SU-DHL-6 (cell line): Measurements from ENCODE around the gene SRPK1.

ENCODE experiments used
- H2AFZ ChIP-seq: fragments of 200-600 bp; sonication (generic); 2 replicates; pipeline ENCODE4 v1.6.1; 2014; ENCODE audit warnings: low read depth, mild to moderate bottlenecking, moderate library complexity, mixed read lengths, antibody characterized with exemption, low read length; ENCODE audit not compliant: severe bottlenecking
- H3F3A ChIP-seq: fragments of 200-600 bp; shearing (Covaris generic); 2 replicates; pipeline ENCODE4 v1.6.0; 2016; ENCODE audit warnings: antibody characterized with exemption, mild to moderate bottlenecking; ENCODE audit not compliant: insufficient read depth
- H3K27ac ChIP-seq: fragments of 200-600 bp; sonication (generic); 2 replicates; pipeline ENCODE4 v1.5.1; 2016; ENCODE audit warnings: low read depth, mild to moderate bottlenecking, low read length, moderate library complexity, mixed read lengths
- H3K27me3 ChIP-seq: fragments of 200-600 bp; sonication (generic), shearing (Covaris generic); 2 replicates; pipeline ENCODE4 v1.6.0; 2014; ENCODE audit warnings: mild to moderate bottlenecking, low read length
- H3K36me3 ChIP-seq: fragments of 200-600 bp; sonication (generic); 2 replicates; pipeline ENCODE4 v1.6.1; 2014; ENCODE audit warnings: mild to moderate bottlenecking, low read length, mixed read lengths
- H3K4me2 ChIP-seq: fragments of 300-600, 200-600 bp; shearing (Covaris generic), sonication (generic); 2 replicates; pipeline ENCODE4 v1.6.0; 2014; ENCODE audit warnings: low read length, low read depth, mild to moderate bottlenecking; ENCODE audit not compliant: poor library complexity, severe bottlenecking
- H3K4me3 ChIP-seq: fragments of 200-600 bp; sonication (generic); 2 replicates; pipeline ENCODE4 v1.5.1; 2014; ENCODE audit warnings: antibody characterized with exemption, low read length, mild to moderate bottlenecking, mixed read lengths; ENCODE audit not compliant: insufficient read depth, poor library complexity, severe bottlenecking
- H3K79me2 ChIP-seq: fragments of 200-600 bp; sonication (generic); 2 replicates; pipeline ENCODE4 v1.6.1; 2014; ENCODE audit warnings: mild to moderate bottlenecking, low read length, moderate library complexity; ENCODE audit not compliant: insufficient read depth
- H3K9ac ChIP-seq: fragments of 200-600 bp; sonication (generic); 2 replicates; pipeline ENCODE4 v1.7.0; 2014; ENCODE audit warnings: mild to moderate bottlenecking, low read length
- H3K9me2 ChIP-seq: fragments of 200-600 bp; sonication (generic); replicated peaks from 2 replicates; pipeline ENCODE4 v1.6.1; 2014; ENCODE audit warnings: low read length; ENCODE audit not compliant: insufficient read depth
- H3K9me3 ChIP-seq: fragments of 200-600 bp; sonication (generic); 2 replicates; pipeline ENCODE4 v1.6.1; 2014; ENCODE audit warnings: low read length, mixed read lengths; ENCODE audit not compliant: insufficient read depth
- H4K20me1 ChIP-seq: fragments of 200-600 bp; sonication (generic); 2 replicates; pipeline ENCODE4 v1.6.1; 2014; ENCODE audit warnings: low read depth, mild to moderate bottlenecking, antibody characterized with exemption, low read length, moderate library complexity, mixed read lengths
- EZH2phosphoT487 ChIP-seq: fragments of 200-600 bp; sonication (generic), shearing (Covaris generic); conservative IDR thresholded peaks from 2 replicates; pipeline ENCODE4 v1.6.1; 2018; ENCODE audit warnings: mild to moderate bottlenecking, antibody characterized with exemption, low read length, moderate library complexity, mixed read lengths
- TF ChIP-seq, protein P1 (sequence below): fragments of 200-600 bp; sonication (generic); IDR thresholded peaks from one replicate; pipeline ENCODE4 v1.5.1; 2017; ENCODE audit warnings: antibody characterized with exemption, mild to moderate bottlenecking, low read length, moderate library complexity; ENCODE audit not compliant: insufficient read depth, poor library complexity, severe bottlenecking

SRPK1 gene

GRCh38 chr6:35809809-35810208, 111.1 kb downstream of the SRPK1 start:
- no peaks in the 10 kb centered on the region; the same call in 1 of the 2 replicates for H3K27me3 ChIP-seq
- H3K9me3 ChIP-seq: no peaks in the 10 kb centered on the region
- no peak overlapping the region for H3K27ac ChIP-seq
- H3K4me2 ChIP-seq: no peak overlapping the region
- no peaks in the 10 kb centered on the region for H3K36me3 ChIP-seq
- no peaks in the 10 kb centered on the region for H4K20me1 ChIP-seq
- no peak overlapping the region for H2AFZ ChIP-seq
- no peaks in the 10 kb centered on the region for H3F3A ChIP-seq
- no peak for TF ChIP-seq EZH2phosphoT487
- TF ChIP-seq, protein P1, sequence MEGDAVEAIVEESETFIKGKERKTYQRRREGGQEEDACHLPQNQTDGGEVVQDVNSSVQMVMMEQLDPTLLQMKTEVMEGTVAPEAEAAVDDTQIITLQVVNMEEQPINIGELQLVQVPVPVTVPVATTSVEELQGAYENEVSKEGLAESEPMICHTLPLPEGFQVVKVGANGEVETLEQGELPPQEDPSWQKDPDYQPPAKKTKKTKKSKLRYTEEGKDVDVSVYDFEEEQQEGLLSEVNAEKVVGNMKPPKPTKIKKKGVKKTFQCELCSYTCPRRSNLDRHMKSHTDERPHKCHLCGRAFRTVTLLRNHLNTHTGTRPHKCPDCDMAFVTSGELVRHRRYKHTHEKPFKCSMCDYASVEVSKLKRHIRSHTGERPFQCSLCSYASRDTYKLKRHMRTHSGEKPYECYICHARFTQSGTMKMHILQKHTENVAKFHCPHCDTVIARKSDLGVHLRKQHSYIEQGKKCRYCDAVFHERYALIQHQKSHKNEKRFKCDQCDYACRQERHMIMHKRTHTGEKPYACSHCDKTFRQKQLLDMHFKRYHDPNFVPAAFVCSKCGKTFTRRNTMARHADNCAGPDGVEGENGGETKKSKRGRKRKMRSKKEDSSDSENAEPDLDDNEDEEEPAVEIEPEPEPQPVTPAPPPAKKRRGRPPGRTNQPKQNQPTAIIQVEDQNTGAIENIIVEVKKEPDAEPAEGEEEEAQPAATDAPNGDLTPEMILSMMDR: no peak
- H3K9me2 ChIP-seq: no peaks in the 10 kb centered on the region
- no peak overlapping the region for H3K4me3 ChIP-seq
- H3K79me2 ChIP-seq: no peaks in the 10 kb centered on the region
- H3K9ac ChIP-seq: no peak overlapping the region

DNA sequence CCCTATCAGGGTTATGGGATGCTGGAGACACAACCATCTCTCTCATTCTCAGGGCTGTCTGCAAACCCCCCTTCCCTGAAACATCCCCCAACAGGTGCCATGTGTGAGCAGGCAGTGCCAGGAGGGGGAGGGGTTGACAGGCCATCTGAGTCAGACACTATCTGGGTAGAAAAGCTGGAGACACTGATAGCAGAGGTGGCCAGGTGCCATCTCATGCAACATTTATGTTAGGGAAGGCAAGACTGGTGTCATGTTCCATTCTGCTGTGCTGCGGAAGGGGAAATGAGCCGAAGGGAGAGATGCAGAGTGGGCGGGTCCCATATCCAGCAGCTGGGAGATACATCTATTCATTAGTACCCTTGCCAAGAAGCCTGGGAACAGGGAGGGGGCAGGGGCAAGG, 112.2 kb downstream of the SRPK1 start:
- no peak overlapping the region for H3K9ac ChIP-seq

GRCh38 chr6:35804996-35805736, 115.7 kb downstream of the SRPK1 start, which contains the start of gene LHFPL5:
TSS of gene LHFPL5 (plus strand) at chr6:35805352. CDS start at chr6:35805671, 319 bp downstream.
- Histone ChIP-seq H3K9me2 (no peaks in the 10 kb centered on the region), H3K4me3 (no peak within 1 kb of the TSS), H4K20me1 (no peaks in the 10 kb centered on the region), H3K79me2 (no peaks in the 10 kb centered on the region), H3K36me3 (no peaks in the 10 kb centered on the region), H3K27ac (no peak within 1 kb of the TSS), H3K9me3 (no peaks in the 10 kb centered on the region), H3K27me3 (no peaks in the 10 kb centered on the region; the same call in 1 of the 2 replicates), H3F3A (no peaks in the 10 kb centered on the region), H3K9ac (no peak within 1 kb of the TSS), H3K4me2 (no peak within 1 kb of the TSS), H2AFZ (no peak within 1 kb of the TSS)
- TF ChIP-seq, protein P1: no peak
- no peak for TF ChIP-seq EZH2phosphoT487

More for the DNA sequence above, 112.2 kb downstream of the SRPK1 start:
- no peak overlapping the region for H3K4me2 ChIP-seq
- no peaks in the 10 kb centered on the region for H3F3A ChIP-seq
- H3K4me3 ChIP-seq: no peak overlapping the region
- TF ChIP-seq EZH2phosphoT487: no peak
- H3K27ac ChIP-seq: no peak overlapping the region
- no peaks in the 10 kb centered on the region for H3K9me2 ChIP-seq
- H3K9me3 ChIP-seq: no peaks in the 10 kb centered on the region
- H3K79me2 ChIP-seq: no peaks in the 10 kb centered on the region
- H3K36me3 ChIP-seq: no peaks in the 10 kb centered on the region
- no peaks in the 10 kb centered on the region for H4K20me1 ChIP-seq
- H2AFZ ChIP-seq: no peak overlapping the region
- no peaks in the 10 kb centered on the region; the same call in 1 of the 2 replicates for H3K27me3 ChIP-seq

GRCh38 chr6:35801148-35801547, 119.8 kb downstream of the SRPK1 start:
- TF ChIP-seq, protein P1: no peak
- no peak for TF ChIP-seq EZH2phosphoT487
- Histone ChIP-seq H3K27me3 (no peaks in the 10 kb centered on the region), H3K9me3 (no peaks in the 10 kb centered on the region), H3K79me2 (no peaks in the 10 kb centered on the region), H3K36me3 (no peaks in the 10 kb centered on the region), H3K4me3 (no peak overlapping the region), H2AFZ (no peak overlapping the region), H4K20me1 (no peaks in the 10 kb centered on the region), H3K27ac (no peak overlapping the region), H3K9me2 (no peaks in the 10 kb centered on the region), H3F3A (no peaks in the 10 kb centered on the region), H3K9ac (no peak overlapping the region), H3K4me2 (no peak overlapping the region)
